HG03571 (cell line): ENCODE data around the gene RAB20.
"Not testable (repeated sequence)": the region's sequence is repeated elsewhere in the genome, so short reads cannot be mapped to it uniquely, and the experiment has no call there.

Source experiments
- ATAC-seq: cut with Tn5 transposase; IDR thresholded peaks from one replicate; pipeline ENCODE4 v1.9.1; 2021; ENCODE audit not compliant: unreplicated experiment

RAB20 gene

DNA sequence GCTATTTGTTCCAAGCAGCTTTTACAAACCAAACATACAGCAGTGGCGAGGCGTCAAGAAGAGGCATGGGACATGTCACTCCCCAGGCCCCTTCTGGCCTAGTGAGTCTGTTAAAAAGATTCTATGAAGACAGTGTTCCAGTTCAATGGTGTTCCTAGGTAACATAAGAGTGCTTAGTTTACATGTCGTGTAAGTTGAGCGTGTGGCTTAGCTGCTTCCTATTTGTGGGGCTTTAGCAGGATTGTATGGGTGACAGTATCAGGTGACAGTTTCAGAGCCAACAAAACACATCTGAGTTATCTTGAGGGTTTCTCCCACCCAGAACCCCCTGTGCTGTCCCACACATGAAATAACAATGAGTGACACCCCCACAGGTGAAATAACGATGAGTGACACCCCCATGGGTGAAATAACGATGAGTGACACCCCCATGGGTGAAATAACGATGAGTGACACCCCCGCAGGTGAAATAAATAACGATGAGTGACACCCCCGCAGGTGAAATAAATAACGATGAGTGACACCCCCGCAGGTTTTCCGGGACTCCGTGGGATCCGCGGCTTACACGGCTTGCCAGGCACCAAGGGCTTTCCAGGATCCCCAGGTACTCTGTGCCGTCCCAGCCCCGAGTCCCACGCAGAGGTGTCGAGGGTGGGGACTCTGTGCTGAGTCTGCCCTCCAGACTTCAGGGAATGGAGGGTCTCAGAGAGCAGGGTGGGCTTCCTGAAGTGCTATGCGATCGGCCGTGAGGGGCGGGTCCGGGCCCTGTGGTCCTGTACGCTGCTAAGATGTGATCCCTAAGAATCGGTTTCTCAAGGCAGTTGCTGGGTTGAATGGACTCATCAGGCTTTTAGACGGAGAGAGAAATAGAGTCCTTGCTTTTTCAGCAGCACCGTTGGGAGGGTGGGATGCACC, 68.6 kb downstream of the RAB20 start:
- ATAC-seq, result no peak

DNA sequence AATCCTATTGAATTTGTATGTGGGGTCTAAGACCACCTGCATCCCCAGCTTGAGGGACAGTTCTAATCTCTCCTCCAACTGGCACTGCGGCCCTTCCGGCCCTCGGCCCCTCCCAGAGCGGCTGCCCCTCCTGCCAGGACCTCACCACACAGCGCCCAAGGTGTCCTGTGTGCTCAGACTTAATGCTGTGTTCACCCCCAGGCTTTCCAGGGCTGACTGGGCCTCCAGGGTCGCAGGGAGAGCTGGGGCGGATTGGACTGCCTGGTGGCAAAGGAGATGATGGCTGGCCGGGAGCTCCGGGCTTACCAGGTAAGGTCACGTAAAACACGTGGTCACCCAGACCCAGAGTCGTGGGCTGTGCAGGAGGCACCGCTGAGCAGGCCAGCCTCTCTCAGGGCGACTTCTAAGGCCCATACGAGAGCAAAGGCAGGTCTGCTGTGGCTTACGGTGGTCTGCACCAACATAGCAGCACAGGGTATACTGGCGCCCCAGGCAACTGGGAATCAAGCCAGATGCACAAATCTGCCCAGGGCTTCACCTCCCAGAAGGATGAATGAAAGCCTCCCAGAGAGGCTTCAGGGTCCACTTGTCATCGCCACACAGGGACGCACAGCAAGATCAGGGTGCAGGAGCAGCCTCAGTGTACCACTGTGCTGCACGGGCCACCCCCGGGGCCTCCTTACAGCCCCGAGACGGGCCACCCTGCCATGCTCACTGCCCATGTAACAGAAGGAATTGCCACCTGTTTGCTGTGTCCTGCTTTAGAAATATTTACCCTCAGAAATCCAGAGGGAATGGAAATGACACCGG, 69.4 kb downstream of the RAB20 start:
- ATAC-seq, result no peak

DNA sequence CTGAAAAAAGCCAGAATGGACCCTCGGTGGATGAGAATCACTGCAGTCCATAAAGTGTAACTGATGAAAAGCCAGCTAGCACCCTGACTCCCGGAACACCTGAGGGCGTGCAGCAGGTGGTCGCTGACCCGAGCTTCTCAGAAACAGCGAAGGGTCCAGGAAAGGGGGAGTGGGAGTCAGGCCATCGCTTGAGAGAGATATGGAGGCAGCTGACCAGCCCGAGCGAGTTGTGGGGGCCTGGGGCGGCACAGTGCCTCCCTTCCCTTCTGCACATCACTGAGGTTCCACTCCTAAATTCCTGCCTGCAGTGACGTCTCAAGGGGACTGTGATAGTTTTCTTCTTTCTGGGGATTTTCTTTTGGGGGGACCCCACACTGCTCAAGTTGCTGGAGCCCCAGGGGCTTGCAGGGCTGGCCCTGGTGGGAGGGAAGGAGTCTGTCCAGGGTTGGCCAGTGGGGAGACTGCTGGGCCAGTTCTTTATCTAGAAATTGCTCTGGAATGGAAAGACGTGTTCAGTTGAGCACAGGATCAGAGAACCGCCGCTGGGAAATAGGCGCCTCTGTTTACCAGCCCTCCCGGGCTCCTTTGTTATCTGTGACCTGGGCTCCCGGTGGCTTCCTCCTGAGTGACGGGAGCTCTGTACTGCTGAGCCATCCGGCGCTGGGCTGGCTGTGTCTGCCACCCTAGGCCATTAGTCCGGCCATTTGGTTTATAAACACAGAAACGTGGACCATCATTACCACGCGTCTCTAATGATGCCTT, 71.3 kb downstream of the RAB20 start:
- no peak for ATAC-seq

DNA sequence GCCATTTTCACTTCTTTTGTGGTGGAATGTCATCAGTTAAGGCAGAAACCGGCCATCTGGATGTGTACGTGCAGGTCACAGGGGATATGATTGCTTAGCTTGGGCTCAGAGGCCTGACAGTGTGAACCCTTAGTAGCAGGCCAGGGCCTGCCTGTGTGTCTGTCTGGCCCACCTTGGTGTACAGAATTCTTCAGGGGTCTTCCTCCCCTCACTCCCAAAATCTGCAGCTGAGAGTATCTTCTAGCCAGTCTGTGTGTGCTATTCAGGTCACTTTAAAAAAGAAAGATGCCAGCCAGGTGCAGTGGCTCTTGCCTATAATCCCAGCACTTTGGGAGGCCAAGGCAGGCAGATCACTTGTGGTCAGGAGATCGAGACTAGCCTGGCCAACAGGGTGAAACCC, 74.6 kb downstream of the RAB20 start:
- ATAC-seq, result not testable (repeated sequence)

GRCh38 chr13:110486061-110486715, 75.3 kb downstream of the RAB20 start:
- no peak for ATAC-seq

GRCh38 chr13:110485604-110486003, 75.9 kb downstream of the RAB20 start:
- ATAC-seq, result no peak

DNA sequence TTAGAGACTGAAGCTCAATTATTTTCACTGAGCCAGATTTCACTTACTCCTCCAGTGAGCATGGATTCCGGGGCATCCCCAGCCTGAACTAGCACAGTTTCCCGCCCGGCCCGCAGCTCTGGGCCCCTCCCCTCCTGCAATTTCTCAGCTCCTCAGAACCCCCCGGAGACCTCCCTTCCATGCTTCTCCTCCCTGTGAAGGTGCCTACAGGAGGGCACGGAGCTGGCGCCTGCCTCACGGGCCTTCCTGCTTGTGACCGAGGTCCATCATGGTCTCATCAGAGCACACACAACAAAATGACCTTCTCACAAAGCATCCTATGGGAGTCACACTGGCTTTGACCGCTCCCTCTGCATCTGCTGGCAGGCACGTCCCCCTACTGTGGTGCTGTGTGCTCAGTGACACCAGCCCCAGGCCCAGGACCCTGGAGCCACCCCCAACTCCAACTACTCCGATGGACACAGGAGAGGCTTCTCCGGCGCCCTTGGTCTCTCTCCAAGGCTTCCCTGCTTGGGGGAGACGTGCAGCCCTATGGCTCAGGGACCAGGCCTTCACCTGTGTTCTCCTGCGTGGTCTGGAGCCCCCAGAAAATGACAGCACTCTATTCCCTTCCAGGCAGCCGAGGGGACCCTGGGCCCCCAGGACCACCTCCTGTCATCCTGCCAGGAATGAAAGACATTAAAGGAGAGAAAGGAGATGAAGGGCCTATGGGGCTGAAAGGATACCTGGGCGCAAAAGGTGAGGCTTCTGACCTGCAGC, 77.1 kb downstream of the RAB20 start:
- ATAC-seq, result no peak

DNA sequence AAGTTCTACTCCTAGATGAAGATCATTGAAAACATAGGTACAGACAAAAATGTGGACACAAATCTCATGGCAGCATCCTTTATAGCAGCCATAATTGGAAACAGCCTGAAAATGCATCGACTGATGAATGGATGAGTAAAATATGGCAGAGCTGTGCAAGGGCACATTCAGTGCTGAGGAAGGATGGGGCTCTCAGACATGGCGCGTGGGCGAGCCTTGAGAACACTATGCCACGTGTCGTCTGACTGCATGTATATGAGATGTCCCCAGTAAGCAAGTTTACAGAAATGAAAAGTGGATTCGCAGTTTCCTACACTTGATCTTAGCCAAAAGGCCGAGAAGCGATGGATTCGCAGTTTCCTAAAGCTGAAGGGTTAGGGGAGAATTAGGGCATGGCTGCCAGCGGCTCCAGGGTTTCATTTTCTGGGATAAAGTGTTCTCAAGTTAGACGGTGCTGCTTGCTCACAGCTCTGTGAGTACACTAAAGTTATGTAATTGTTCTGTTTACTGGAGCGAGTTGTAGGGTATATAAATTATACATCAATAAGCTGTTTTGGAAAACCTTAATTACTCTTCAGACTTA, 78.0 kb downstream of the RAB20 start:
- no peak for ATAC-seq

DNA sequence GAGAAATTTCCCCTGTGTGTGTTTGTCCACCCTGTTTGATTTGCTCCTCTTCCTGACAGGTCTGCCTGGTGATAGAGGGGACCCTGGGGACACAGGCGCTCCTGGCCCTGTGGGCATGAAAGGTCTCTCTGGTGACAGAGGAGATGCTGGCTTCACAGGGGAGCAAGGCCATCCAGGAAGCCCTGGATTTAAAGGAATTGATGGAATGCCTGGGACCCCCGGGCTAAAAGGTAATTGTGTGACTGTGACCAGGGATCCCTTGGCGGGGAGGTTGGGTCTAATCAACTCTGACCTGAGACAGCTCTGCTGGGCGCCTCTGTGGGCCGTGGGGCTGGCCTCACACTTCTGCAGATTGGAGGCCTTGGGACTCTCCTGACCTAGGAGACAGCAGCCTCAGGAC, 81.4 kb downstream of the RAB20 start:
- ATAC-seq, result no peak

DNA sequence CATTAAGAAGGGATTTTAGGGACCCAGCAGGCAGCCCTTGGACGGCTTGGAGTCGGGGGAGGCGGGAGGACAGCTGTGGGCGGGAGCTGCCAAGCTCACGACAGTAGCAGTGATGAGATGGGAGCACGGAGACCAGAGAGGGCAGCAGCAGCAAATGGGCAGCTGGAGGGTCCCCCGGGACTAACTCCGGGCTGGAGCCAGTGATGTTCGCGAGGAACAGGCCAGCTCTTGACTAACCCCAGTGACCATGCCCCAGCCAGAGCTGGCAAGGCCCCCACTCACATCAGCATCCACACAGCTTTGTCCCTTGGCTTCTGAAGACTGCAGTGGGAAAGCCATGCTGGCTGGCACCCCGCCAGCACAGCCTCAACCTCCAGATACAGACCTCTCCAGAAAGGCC, 81.9 kb downstream of the RAB20 start:
- ATAC-seq, result no peak

DNA sequence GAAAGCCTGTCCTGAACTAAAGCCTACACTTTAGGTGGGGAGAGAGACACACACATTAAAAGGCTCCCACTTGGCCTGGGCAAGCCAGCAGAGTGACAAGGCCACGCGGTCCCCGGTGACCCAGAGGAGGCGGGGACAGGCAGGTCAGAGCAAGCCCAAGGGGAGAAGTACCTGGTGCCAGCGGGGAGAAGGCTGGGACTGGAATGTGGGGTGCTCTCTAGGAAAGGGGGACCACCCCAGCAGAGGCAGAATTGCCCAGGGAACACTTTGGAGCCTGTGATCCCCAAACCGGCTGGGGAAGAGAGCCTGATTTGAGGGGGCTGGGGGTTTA, 82.3 kb downstream of the RAB20 start:
- ATAC-seq, result no peak

GRCh38 chr13:110478405-110479214, 82.9 kb downstream of the RAB20 start:
- no peak for ATAC-seq

DNA sequence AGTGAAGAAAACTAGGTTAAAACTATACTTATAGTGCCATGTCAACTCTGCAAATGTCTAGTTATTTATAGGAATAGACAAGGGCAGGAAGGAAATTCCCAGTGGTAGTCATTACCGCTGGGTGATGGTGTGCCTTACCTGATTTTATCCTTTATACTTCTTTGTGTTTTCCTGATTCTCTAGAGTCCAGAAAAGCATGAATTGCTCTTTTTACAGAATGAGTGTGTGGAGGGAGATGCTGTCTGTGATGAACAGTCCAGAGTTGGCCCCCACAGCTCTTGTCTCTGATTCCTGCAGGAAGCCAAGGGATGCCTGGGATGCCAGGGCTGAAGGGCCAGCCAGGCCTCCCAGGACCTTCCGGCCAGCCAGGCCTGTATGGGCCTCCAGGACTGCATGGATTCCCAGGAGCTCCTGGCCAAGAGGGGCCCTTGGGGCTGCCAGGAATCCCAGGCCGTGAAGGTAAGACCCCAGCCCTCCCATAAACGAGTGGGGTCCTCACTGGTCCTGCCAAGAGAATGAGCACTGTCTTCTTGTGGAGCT, 83.7 kb downstream of the RAB20 start:
- no peak for ATAC-seq

GRCh38 chr13:110476220-110476617, 85.3 kb downstream of the RAB20 start:
- ATAC-seq, result no peak

DNA sequence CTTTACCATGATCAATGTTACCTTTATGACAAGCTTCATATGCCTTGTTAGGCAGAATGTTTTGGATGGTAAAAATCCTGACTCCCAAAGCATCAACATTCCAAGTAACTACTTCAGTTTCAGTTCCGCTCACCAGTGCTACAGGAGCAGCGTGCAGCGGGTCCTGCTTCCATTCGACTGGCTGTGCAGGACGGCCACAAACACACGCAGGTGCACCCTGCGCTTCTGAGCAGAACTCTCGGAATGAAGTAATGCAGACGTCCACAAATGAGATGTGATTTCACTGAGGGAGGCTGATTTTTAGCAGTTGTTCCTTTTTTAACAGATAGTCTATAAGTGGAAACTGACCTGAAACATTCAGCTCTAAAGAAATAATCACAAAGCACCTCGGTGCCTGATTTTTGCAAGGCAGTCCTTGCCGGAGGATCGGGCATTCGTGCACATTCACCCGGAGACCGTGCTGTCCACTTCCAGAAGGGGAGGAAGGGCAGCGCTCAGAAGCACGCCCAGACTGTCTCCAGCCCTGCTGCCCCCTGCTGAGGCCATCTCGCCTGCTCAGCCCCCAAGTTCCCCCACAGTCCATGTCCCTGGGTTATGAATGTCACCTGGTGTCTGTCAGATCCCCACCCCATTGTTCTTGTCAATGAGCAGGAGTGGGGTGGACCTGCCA, 85.8 kb downstream of the RAB20 start:
- peak; percentile 54 for ATAC-seq

- no peak for ATAC-seq
These were observed 86.4 kb downstream of the RAB20 start for GRCh38 chr13:110475117-110475516.

DNA sequence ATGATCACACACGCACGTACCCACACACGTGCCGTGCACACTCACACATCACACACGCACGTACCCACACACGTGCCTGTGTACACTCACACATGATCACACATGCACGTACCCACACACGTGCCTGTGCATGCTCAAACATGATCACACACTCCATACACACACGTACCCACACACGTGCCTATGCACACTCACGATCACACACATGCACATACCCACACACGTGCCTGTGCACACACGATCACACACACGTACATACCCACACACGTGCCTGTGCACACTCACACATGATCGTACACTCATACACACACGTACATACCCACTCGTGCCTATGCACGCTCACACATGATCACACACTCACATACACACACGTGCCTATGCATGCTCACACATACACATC, 86.8 kb downstream of the RAB20 start:
- ATAC-seq, result no peak
